ENCODE results near the gene RAB27B.

The RAB27B gene

GRCh38 chr18:54932472-54932871, 104.2 kb downstream of the RAB27B start:
- TF ChIP-seq, protein P1, sequence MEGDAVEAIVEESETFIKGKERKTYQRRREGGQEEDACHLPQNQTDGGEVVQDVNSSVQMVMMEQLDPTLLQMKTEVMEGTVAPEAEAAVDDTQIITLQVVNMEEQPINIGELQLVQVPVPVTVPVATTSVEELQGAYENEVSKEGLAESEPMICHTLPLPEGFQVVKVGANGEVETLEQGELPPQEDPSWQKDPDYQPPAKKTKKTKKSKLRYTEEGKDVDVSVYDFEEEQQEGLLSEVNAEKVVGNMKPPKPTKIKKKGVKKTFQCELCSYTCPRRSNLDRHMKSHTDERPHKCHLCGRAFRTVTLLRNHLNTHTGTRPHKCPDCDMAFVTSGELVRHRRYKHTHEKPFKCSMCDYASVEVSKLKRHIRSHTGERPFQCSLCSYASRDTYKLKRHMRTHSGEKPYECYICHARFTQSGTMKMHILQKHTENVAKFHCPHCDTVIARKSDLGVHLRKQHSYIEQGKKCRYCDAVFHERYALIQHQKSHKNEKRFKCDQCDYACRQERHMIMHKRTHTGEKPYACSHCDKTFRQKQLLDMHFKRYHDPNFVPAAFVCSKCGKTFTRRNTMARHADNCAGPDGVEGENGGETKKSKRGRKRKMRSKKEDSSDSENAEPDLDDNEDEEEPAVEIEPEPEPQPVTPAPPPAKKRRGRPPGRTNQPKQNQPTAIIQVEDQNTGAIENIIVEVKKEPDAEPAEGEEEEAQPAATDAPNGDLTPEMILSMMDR (IDR thresholded peaks at IDR 0.05; ENCODE audit: low read depth, low read length, missing control alignments), result no peak
- DNase-seq (ENCODE audit: low read depth), result no peak
- no peak overlapping the region for H3K4me3 ChIP-seq (ENCODE audit: low read depth, low read length)
- in situ Hi-C loops (cut with HindIII; ENCODE audit: low sequenced_read_pairs), result no loop called here

- no peak for DNase-seq (ENCODE audit: low read depth)
- H3K4me3 ChIP-seq (ENCODE audit: low read depth, low read length), result no peak overlapping the region
- TF ChIP-seq, protein P1 (IDR thresholded peaks at IDR 0.05; ENCODE audit: low read depth, low read length, missing control alignments), result no peak
- in situ Hi-C loops (cut with HindIII; ENCODE audit: low sequenced_read_pairs), result no loop called here
These were observed 110.2 kb downstream of the RAB27B start for GRCh38 chr18:54938506-54938905.

DNA sequence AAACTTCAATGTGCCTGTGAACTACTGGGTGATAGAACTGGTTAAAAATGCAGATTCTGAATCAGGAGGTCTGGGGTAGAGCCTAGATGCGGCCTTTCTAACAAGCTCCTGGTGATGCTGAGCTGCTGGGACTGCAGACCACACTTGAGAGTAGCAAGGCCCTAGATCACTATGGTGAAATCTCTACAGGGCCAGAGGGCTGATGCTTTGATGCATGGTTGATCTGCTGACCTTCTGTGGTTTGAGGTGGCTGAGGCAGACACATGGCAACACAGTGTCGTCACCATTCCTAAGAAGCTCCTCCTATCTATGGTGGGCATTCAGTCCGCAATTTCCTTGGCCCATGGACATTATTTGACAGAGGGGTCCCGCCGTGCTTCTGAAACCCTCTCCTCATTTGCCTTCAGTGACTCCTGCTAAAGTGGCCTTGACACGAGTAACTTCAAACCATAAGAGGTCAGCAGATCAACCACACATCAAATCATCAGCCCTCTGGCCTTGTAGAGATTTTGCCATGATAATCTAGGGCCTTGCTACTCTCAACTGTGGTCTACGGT, 111.2 kb downstream of the RAB27B start:
- TF ChIP-seq, protein P1 (IDR thresholded peaks at IDR 0.05; ENCODE audit: low read depth, low read length, missing control alignments), result no peak
- in situ Hi-C loops (cut with HindIII; ENCODE audit: low sequenced_read_pairs), result no loop called here
- H3K4me3 ChIP-seq (ENCODE audit: low read depth, low read length), result no peak overlapping the region
- DNase-seq (ENCODE audit: low read depth), result no peak

GRCh38 chr18:54942144-54942543, 113.9 kb downstream of the RAB27B start:
- DNase-seq (ENCODE audit: low read depth), result no peak
- in situ Hi-C loops (cut with HindIII; ENCODE audit: low sequenced_read_pairs), result no loop called here
- TF ChIP-seq, protein P1 (IDR thresholded peaks at IDR 0.05; ENCODE audit: low read depth, low read length, missing control alignments), result no peak
- no peak overlapping the region for H3K4me3 ChIP-seq (ENCODE audit: low read depth, low read length)

DNA sequence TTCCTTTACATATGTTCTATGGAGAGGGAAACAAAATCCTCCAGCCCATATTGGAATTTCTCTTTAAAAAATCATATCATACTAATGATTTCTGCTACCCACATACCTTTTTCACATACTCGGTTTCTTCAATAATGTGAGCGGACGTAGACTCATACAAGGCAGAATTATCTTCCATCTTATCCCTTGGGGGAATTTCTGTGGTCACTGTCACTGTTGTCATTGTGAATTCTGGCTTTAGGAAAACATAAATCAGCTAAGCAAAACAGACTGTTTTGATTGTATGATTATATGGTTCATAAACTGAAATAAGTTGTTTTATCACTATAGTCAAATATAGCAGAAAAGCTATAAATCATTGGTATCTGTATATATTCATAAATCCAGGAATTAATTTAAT, 114.3 kb downstream of the RAB27B start:
- DNase-seq (ENCODE audit: low read depth), result no peak
- in situ Hi-C loops (cut with HindIII; ENCODE audit: low sequenced_read_pairs), result no loop called here
- H3K4me3 ChIP-seq (ENCODE audit: low read depth, low read length), result no peak overlapping the region
- TF ChIP-seq, protein P1 (IDR thresholded peaks at IDR 0.05; ENCODE audit: low read depth, low read length, missing control alignments), result no peak
